Lung (tissue), 12 donors: ENCODE measurements around the gene OTUD5. TPM values are rescaled to one million over a fixed set of nuclear protein-coding genes. Genes with fewer than 3 reads are reported as not detected.
A peak's percentile ranks its signal among the peaks of the same experiment; 100 is the strongest.
"Not testable (repeated sequence)": the region's sequence is repeated elsewhere in the genome, so short reads cannot be mapped to it uniquely, and the experiment has no call there.

Source experiments
- ATAC-seq: fragments of 200-7000 bp; cut with Tn5 transposase; one replicate; pipeline ENCODE4 v1.9.1; 2020; ENCODE audit warnings: moderate number of reproducible peaks; ENCODE audit not compliant: insufficient read depth, low FRiP score
- DNase-seq, 3 donors: peaks; one replicate each; pipeline ENCODE4 v3.0.0-alpha.2; 2013 to 2017
- H3K27ac ChIP-seq, 2 donors: one replicate each; pipeline ENCODE4 v1.5.1; 2013; ENCODE audit warnings: mild to moderate bottlenecking in 2 of 2, moderate library complexity in 2 of 2, control low read depth in 1 of 2, inconsistent platforms in 1 of 2, low read depth in 1 of 2, low read length in 1 of 2
- H3K27me3 ChIP-seq, 3 donors: one replicate each; pipeline ENCODE4 v1.5.1; 2013; ENCODE audit warnings: low read length in 2 of 3; ENCODE audit not compliant: control insufficient read depth in 3 of 3, insufficient read depth in 3 of 3
- H3K36me3 ChIP-seq, 4 donors: one replicate each; pipeline ENCODE4 v1.5.1; 2013; ENCODE audit warnings: low read length in 4 of 4, mild to moderate bottlenecking in 1 of 4, moderate library complexity in 1 of 4; ENCODE audit not compliant: control insufficient read depth in 4 of 4, insufficient read depth in 4 of 4
- H3K4me1 ChIP-seq, 5 donors: one replicate each; pipeline ENCODE4 v1.5.1; 2013; ENCODE audit warnings: low read length in 5 of 5, mild to moderate bottlenecking in 2 of 5, moderate library complexity in 1 of 5; ENCODE audit not compliant: control insufficient read depth in 5 of 5, insufficient read depth in 5 of 5
- H3K4me3 ChIP-seq: one replicate; pipeline ENCODE4 v1.5.1; 2013; ENCODE audit warnings: mild to moderate bottlenecking, control low read depth, moderate library complexity
- H3K9ac ChIP-seq, 2 donors: one replicate each; pipeline ENCODE4 v1.5.1; 2013; ENCODE audit warnings: low read length in 2 of 2, control low read depth in 1 of 2; ENCODE audit not compliant: insufficient read depth in 1 of 2
- H3K9me3 ChIP-seq, 4 donors: one replicate each; pipeline ENCODE4 v1.5.1; 2013; ENCODE audit warnings: low read length in 3 of 4, mild to moderate bottlenecking in 1 of 4, moderate library complexity in 1 of 4; ENCODE audit not compliant: control insufficient read depth in 4 of 4, insufficient read depth in 3 of 4
- CTCF ChIP-seq: IDR thresholded peaks from 2 replicates; pipeline ENCODE4 v1.5.1; 2012; ENCODE audit warnings: mild to moderate bottlenecking; ENCODE audit errors: control extremely low read depth, extremely low read depth
- WGBS, 2 donors: extraction: QIAGEN DNeasy Blood & Tissue Kit; methylation state at CpG; one replicate each; pipeline ENCODE4 v1.1.7; 2013; 5-methylcytosine and 5-hydroxymethylcytosine counted together
- polyA plus RNA-seq, 2 donors: library from polyadenylated mRNA; stranded (reverse); fragments of 200-250 nt; gene quantifications; one replicate each; pipeline ENCODE4 v1.2.1, GENCODE V29; 2013
- total RNA-seq, 2 donors: library from RNA; depleted of rRNA in 1 of 2; stranded (reverse); fragments of >200 nt in 1 of 2; gene quantifications; one replicate each; pipeline ENCODE4 v1.2.1, GENCODE V29; 2014 to 2021
- donor health status: control.
- donor health status: control.
- donor health status: Bipolar disorder and iron deficiency.
- donor health status: healthy.
- donor health status: DM: yes; HTN: yes; CAD: no.

The OTUD5 gene
- total and polyA plus RNA-seq, 4 donors: 32.4 to 48.2 (median 35.7) TPM

DNA sequence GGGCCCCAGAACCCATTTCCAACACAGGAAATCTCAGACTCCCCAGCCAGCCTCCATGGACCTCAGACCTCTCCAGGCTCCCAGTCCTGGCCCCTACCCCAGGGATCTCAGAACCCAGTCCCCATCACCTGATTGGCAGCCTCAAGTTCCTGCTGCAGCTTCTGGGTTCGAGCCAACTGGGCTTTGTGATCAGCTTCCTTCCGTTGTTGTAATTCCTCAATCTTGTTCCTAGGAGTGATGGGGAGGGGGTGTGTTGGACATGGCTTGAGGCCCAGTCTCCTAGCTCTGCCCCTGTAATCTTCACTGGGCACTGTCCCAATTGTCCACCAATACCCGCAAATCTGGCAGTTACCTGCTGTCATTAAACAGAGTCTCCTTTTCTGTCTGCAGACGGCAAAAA is 32.1 kb upstream of the OTUD5 start:
- Histone ChIP-seq H3K27ac (no peak overlapping the region), H3K4me3 (no peak overlapping the region), H3K9ac (no peak overlapping the region), H3K36me3 (peaks cover 3 to 24% (median 13%) of the 10 kb centered on the region in 4 donors), H3K4me1 (no peaks in the 10 kb centered on the region), H3K27me3 (no peaks in the 10 kb centered on the region), H3K9me3 (peaks cover 0 to 2% (median 0%) of the 10 kb centered on the region in 4 donors)
- ATAC-seq: no peak
- DNase-seq: peak in 1 of 3 donors; percentile 34
- TF ChIP-seq CTCF: no peak
- 67 to 82% methylated on average over 4 of the region's 4 CpGs for whole genome bisulfite sequencing, 2 donors

GRCh38 chrX:48983896-48984295 is 26.5 kb upstream of the OTUD5 start:
- Histone ChIP-seq H3K36me3 (peaks cover 3 to 25% (median 10%) of the 10 kb centered on the region in 4 donors), H3K27me3 (no peaks in the 10 kb centered on the region), H3K4me1 (no peaks in the 10 kb centered on the region), H3K9me3 (peaks cover 0 to 3% (median 0%) of the 10 kb centered on the region in 4 donors), H3K9ac (no peak overlapping the region), H3K4me3 (no peak overlapping the region), H3K27ac (no peak overlapping the region)
- ATAC-seq: no peak
- no peak for TF ChIP-seq CTCF
- 66 to 77% methylated on average over 3 of the region's 3 CpGs for WGBS, 2 donors
- no peak for DNase-seq

DNA sequence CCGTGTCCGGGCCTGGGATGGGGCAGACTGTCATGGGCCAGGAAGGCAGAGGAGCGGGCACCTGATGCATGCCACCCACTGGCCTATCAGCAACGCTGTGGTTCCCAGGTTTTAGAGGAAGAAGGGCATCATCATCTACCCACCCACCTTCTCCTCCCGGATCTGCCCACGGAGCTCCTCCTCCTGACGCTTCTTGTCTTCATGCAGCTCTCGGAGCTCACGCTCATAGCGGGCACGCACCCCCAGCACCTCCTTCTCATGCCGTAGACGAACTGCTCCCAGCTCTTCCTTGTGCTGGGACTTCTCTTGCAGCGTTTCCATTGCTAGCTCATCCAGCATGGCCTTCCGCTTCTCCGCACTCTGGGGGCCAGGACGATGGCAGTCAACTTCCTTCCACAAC is 25.7 kb upstream of the OTUD5 start:
- no peak for TF ChIP-seq CTCF
- peaks cover 3 to 24% (median 10%) of the 10 kb centered on the region in 4 donors for H3K36me3 ChIP-seq
- 91 to 93% methylated on average over 14 to 17 of the region's 17 CpGs for WGBS, 2 donors

GRCh38 chrX:48981178-48981577 is 23.8 kb upstream of the OTUD5 start:
- no peak overlapping the region for H3K4me3 ChIP-seq
- peaks cover 0 to 3% (median under 1%) of the 10 kb centered on the region in 4 donors for H3K9me3 ChIP-seq
- peaks cover 3 to 22% (median 11%) of the 10 kb centered on the region in 4 donors for H3K36me3 ChIP-seq
- TF ChIP-seq CTCF: no peak
- no peak for DNase-seq
- H3K27me3 ChIP-seq: no peaks in the 10 kb centered on the region
- 86 to 93% methylated on average over 5 to 10 of the region's 10 CpGs for WGBS, 2 donors
- H3K9ac ChIP-seq: no peak overlapping the region
- no peaks in the 10 kb centered on the region for H3K4me1 ChIP-seq
- ATAC-seq: no peak
- H3K27ac ChIP-seq: no peak overlapping the region

More for the DNA sequence above, 25.7 kb upstream of the OTUD5 start:
- Histone ChIP-seq H3K4me1 (no peaks in the 10 kb centered on the region), H3K27me3 (no peaks in the 10 kb centered on the region), H3K9me3 (peaks cover 0 to 3% (median 0%) of the 10 kb centered on the region in 4 donors), H3K9ac (no peak overlapping the region), H3K4me3 (no peak overlapping the region), H3K27ac (no peak overlapping the region)
- ATAC-seq (no peak), DNase-seq (no peak)

DNA sequence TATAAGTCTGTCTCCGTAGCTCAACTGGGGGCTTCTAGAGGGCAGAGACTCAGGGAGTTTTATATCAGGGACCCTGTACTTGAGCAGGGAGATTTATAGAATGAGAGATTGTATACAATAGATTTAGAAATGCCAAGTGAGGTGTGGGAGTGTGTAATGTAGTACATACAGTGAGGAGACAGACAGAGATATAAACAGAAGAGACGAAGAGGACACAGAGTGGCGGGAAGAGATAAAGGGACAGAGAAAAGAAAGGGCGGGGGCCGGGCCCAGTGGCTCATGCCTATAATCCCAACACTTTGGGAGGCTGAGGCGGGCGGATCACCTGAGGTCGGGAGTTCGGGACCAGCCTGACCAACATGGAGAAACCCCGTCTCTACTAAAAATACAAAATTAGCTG is 22.9 kb upstream of the OTUD5 start:
- not testable (repeated sequence) for DNase-seq, H3K9ac ChIP-seq, ATAC-seq, H3K27ac ChIP-seq, H3K27me3 ChIP-seq, H3K4me3 ChIP-seq, H3K4me1 ChIP-seq, H3K9me3 ChIP-seq
- 80 to 100% methylated on average over 3 to 6 of the region's 10 CpGs for WGBS, 2 donors
- peaks cover 6 to 24% (median 15%) of the 10 kb centered on the region in 4 donors for H3K36me3 ChIP-seq
